ENCODE results near the gene RAD51B. TPM values are rescaled to one million over a fixed set of nuclear protein-coding genes. Genes with fewer than 3 reads are reported as not detected.

The RAD51B gene
- total RNA-seq, 1 experiment from 2014 or later: 16.7 TPM

DNA sequence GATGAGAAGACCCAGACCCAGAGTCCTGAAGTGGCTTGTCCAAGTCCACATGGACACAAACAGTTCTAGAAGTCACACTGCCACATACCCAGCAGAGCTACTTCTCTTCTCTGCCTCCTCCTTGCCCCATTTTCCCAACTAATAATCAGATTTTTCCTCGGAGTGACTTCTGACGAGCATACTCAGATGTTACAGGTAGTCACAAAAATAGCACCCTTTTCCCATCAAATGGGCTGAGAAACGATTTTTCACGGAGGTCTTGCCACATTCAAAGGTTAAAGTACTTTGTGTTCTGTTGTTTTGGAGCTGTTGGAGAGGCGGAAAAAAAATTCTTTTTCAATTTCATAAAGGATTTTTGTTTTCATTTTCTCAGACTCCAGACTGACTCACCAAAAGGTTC is 740.4 kb downstream of the RAD51B start:
- Histone ChIP-seq H2BK120ac (ENCODE audit: low read depth, low read length, poor library complexity, severe bottlenecking) (no peak overlapping the region), H3K4me1 (ENCODE audit: insufficient read depth, low read length) (peaks cover 2% of the 10 kb centered on the region), H3K4me2 (ENCODE audit: insufficient read depth, insufficient read length, low read length) (no peak overlapping the region), H3K23ac (ENCODE audit: insufficient read length, low read depth, low read length) (no peak overlapping the region), H3T11ph (ENCODE audit: low read length) (no peak overlapping the region), H2AK5ac (ENCODE audit: insufficient read length, low read length) (no peak overlapping the region), H3K14ac (ENCODE audit: insufficient read depth, low read length) (no peak overlapping the region), H3K27ac (ENCODE audit: insufficient read length, low read depth, low read length) (no peak overlapping the region), H4K5ac (ENCODE audit: insufficient read length, low read depth, low read length) (no peak overlapping the region), H3K18ac (ENCODE audit: insufficient read length, low read depth, low read length) (no peak overlapping the region), H3K27me3 (ENCODE audit: insufficient read depth, low read length) (no peaks in the 10 kb centered on the region), H4K8ac (replicated peaks; ENCODE audit: insufficient read length, low read depth, low read length) (no peak overlapping the region), H2BK5ac (ENCODE audit: insufficient read length, low read length) (no peak overlapping the region), H3K23me2 (ENCODE audit: insufficient read length, low read depth, low read length, poor library complexity, severe bottlenecking) (no peaks in the 10 kb centered on the region), H2BK15ac (ENCODE audit: low read depth, low read length) (no peak overlapping the region), H2BK20ac (ENCODE audit: low read depth, low read length, poor library complexity, severe bottlenecking) (no peak overlapping the region), H3K79me2 (ENCODE audit: insufficient read depth, low read length) (no peaks in the 10 kb centered on the region), H3K9ac (ENCODE audit: extremely low read depth, insufficient read length, low read length) (no peak overlapping the region), H3K9me3 (ENCODE audit: control insufficient read depth, low read depth, low read length) (no peaks in the 10 kb centered on the region), H4K91ac (ENCODE audit: insufficient read length, low read depth, low read length) (no peak overlapping the region), H4K20me1 (ENCODE audit: control insufficient read depth, insufficient read depth, insufficient read length) (no peaks in the 10 kb centered on the region), H3K56ac (ENCODE audit: insufficient read length, low read depth, low read length) (no peak overlapping the region), H3K4ac (ENCODE audit: low read depth, low read length) (no peak overlapping the region), H2AFZ (ENCODE audit: low read length) (no peak overlapping the region), H2BK12ac (ENCODE audit: insufficient read length, low read depth, low read length) (no peak overlapping the region), H3K79me1 (ENCODE audit: insufficient read depth, low read depth, low read length, poor library complexity, severe bottlenecking) (no peaks in the 10 kb centered on the region)
- H3K27me3 Mint-ChIP-seq (ENCODE audit: low read depth): no peaks in the 10 kb centered on the region; the same call in none of the 2 replicates
- no CpG with 5 or more reads among the region's 5 CpGs for WGBS (ENCODE audit: extremely low coverage, insufficient read length, low lambda C conversion rate)
- peaks cover 23 to 30% of the 10 kb centered on the region in 2 experiments for H3K4me1 Mint-ChIP-seq
- no peak for DNase-seq
- no peak overlapping the region for H3K4me3 Mint-ChIP-seq
- H3K9me3 Mint-ChIP-seq: peaks cover 0 to 3% of the 10 kb centered on the region in 2 experiments; a peak in 2 of 5 replicates
- H3K36me3 Mint-ChIP-seq (ENCODE audit: insufficient read depth in 1 of 3, low read depth in 3 of 3): peaks cover 0 to 5% (median 0%) of the 10 kb centered on the region in 3 experiments; a peak in 3 of 7 replicates
- no peak overlapping the region for H3K27ac Mint-ChIP-seq
- TF ChIP-seq, protein P1, sequence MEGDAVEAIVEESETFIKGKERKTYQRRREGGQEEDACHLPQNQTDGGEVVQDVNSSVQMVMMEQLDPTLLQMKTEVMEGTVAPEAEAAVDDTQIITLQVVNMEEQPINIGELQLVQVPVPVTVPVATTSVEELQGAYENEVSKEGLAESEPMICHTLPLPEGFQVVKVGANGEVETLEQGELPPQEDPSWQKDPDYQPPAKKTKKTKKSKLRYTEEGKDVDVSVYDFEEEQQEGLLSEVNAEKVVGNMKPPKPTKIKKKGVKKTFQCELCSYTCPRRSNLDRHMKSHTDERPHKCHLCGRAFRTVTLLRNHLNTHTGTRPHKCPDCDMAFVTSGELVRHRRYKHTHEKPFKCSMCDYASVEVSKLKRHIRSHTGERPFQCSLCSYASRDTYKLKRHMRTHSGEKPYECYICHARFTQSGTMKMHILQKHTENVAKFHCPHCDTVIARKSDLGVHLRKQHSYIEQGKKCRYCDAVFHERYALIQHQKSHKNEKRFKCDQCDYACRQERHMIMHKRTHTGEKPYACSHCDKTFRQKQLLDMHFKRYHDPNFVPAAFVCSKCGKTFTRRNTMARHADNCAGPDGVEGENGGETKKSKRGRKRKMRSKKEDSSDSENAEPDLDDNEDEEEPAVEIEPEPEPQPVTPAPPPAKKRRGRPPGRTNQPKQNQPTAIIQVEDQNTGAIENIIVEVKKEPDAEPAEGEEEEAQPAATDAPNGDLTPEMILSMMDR (conservative IDR thresholded peaks at IDR 0.05): no peak
